Lung (tissue), 12 donors: ENCODE results near the gene EVC2. TPM values are rescaled to one million over a fixed set of nuclear protein-coding genes. Genes with fewer than 3 reads are reported as not detected.

ENCODE experiments used
- ATAC-seq: fragments of 200-7000 bp; cut with Tn5 transposase; one replicate; pipeline ENCODE4 v1.9.1; 2020; ENCODE audit warnings: moderate number of reproducible peaks; ENCODE audit not compliant: insufficient read depth, low FRiP score
- DNase-seq, 3 donors: peaks; one replicate each; pipeline ENCODE4 v3.0.0-alpha.2; 2013 to 2017
- H3K27ac ChIP-seq, 2 donors: one replicate each; pipeline ENCODE4 v1.5.1; 2013; ENCODE audit warnings: mild to moderate bottlenecking in 2 of 2, moderate library complexity in 2 of 2, control low read depth in 1 of 2, inconsistent platforms in 1 of 2, low read depth in 1 of 2, low read length in 1 of 2
- H3K27me3 ChIP-seq, 3 donors: one replicate each; pipeline ENCODE4 v1.5.1; 2013; ENCODE audit warnings: low read length in 2 of 3; ENCODE audit not compliant: control insufficient read depth in 3 of 3, insufficient read depth in 3 of 3
- H3K36me3 ChIP-seq, 4 donors: one replicate each; pipeline ENCODE4 v1.5.1; 2013; ENCODE audit warnings: low read length in 4 of 4, mild to moderate bottlenecking in 1 of 4, moderate library complexity in 1 of 4; ENCODE audit not compliant: control insufficient read depth in 4 of 4, insufficient read depth in 4 of 4
- H3K4me1 ChIP-seq, 5 donors: one replicate each; pipeline ENCODE4 v1.5.1; 2013; ENCODE audit warnings: low read length in 5 of 5, mild to moderate bottlenecking in 2 of 5, moderate library complexity in 1 of 5; ENCODE audit not compliant: control insufficient read depth in 5 of 5, insufficient read depth in 5 of 5
- H3K4me3 ChIP-seq: one replicate; pipeline ENCODE4 v1.5.1; 2013; ENCODE audit warnings: mild to moderate bottlenecking, control low read depth, moderate library complexity
- H3K9ac ChIP-seq, 2 donors: one replicate each; pipeline ENCODE4 v1.5.1; 2013; ENCODE audit warnings: low read length in 2 of 2, control low read depth in 1 of 2; ENCODE audit not compliant: insufficient read depth in 1 of 2
- H3K9me3 ChIP-seq, 4 donors: one replicate each; pipeline ENCODE4 v1.5.1; 2013; ENCODE audit warnings: low read length in 3 of 4, mild to moderate bottlenecking in 1 of 4, moderate library complexity in 1 of 4; ENCODE audit not compliant: control insufficient read depth in 4 of 4, insufficient read depth in 3 of 4
- WGBS, 2 donors: extraction: QIAGEN DNeasy Blood & Tissue Kit; methylation state at CpG; one replicate each; pipeline ENCODE4 v1.1.7; 2013; 5-methylcytosine and 5-hydroxymethylcytosine counted together
- polyA plus RNA-seq, 2 donors: library from polyadenylated mRNA; stranded (reverse); fragments of 200-250 nt; gene quantifications; one replicate each; pipeline ENCODE4 v1.2.1, GENCODE V29; 2013
- total RNA-seq, 2 donors: library from RNA; depleted of rRNA in 1 of 2; stranded (reverse); fragments of >200 nt in 1 of 2; gene quantifications; one replicate each; pipeline ENCODE4 v1.2.1, GENCODE V29; 2014 to 2021
- TF ChIP-seq, protein P1 (sequence below): IDR thresholded peaks from 2 replicates; pipeline ENCODE4 v1.5.1; 2012; ENCODE audit warnings: mild to moderate bottlenecking; ENCODE audit errors: control extremely low read depth, extremely low read depth
- donor health status: control.
- donor health status: control.
- donor health status: Bipolar disorder and iron deficiency.
- donor health status: healthy.
- donor health status: DM: yes; HTN: yes; CAD: no.

EVC2 gene
- total and polyA plus RNA-seq, 4 donors: 1.5 to 11.9 (median 3.1) TPM

DNA sequence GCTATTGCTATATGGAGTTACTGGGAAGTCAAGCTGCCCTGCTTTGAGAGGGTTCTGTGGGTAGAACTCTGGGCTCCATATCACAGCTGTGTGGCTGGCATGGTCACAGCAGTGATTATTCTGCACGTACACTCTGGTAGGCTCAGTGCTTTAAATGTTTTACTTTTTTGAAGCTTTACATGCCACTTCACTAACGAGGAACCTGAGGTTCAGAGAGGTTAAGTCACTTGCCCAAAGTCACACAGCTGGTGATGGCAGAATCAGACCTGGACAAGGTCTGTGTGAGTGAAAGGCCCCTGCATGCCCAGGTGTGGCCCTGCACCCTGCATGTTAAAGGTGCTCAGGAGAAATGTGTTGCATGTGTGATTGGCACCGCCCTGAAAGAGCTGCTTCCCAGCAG is 27.1 kb upstream of the EVC2 start:
- Histone ChIP-seq H3K4me3 (no peak overlapping the region), H3K27ac (no peak overlapping the region), H3K27me3 (no peaks in the 10 kb centered on the region), H3K9ac (no peak overlapping the region), H3K4me1 (no peaks in the 10 kb centered on the region), H3K9me3 (no peaks in the 10 kb centered on the region), H3K36me3 (peaks cover 0 to 40% (median 19%) of the 10 kb centered on the region in 4 donors)
- TF ChIP-seq, protein P1, sequence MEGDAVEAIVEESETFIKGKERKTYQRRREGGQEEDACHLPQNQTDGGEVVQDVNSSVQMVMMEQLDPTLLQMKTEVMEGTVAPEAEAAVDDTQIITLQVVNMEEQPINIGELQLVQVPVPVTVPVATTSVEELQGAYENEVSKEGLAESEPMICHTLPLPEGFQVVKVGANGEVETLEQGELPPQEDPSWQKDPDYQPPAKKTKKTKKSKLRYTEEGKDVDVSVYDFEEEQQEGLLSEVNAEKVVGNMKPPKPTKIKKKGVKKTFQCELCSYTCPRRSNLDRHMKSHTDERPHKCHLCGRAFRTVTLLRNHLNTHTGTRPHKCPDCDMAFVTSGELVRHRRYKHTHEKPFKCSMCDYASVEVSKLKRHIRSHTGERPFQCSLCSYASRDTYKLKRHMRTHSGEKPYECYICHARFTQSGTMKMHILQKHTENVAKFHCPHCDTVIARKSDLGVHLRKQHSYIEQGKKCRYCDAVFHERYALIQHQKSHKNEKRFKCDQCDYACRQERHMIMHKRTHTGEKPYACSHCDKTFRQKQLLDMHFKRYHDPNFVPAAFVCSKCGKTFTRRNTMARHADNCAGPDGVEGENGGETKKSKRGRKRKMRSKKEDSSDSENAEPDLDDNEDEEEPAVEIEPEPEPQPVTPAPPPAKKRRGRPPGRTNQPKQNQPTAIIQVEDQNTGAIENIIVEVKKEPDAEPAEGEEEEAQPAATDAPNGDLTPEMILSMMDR: no peak
- ATAC-seq (no peak), DNase-seq (no peak)
- 87% methylated on average over 3 of the region's 3 CpGs for WGBS, 2 donors

DNA sequence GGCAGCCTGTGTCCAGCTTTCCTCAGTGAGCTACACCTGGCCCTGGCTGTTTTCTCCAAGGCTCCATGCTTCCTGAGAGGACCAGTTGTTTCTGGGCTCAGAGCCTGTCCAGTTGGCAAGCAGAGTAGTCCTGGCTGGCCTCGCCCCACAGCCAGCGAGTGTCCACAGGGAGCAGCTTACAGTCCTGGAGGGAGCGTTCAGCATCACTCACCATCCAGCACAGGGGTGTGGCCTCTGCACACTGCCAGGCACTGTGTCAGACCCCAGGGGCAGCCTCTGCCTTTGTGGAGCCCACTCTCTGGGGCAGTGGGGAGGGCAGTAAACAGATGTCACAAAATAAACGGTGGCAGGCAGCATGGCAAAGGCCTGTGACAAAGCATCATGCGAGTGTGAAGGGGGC is 26.5 kb upstream of the EVC2 start:
- Histone ChIP-seq H3K27ac (no peak overlapping the region), H3K9me3 (no peaks in the 10 kb centered on the region), H3K4me1 (no peaks in the 10 kb centered on the region), H3K36me3 (peaks cover 0 to 42% (median 22%) of the 10 kb centered on the region in 4 donors), H3K9ac (no peak overlapping the region), H3K27me3 (no peaks in the 10 kb centered on the region), H3K4me3 (no peak overlapping the region)
- DNase-seq: no peak
- TF ChIP-seq, protein P1: no peak
- no peak for ATAC-seq
- WGBS, 2 donors: 85 to 92% methylated on average over 5 of the region's 5 CpGs

DNA sequence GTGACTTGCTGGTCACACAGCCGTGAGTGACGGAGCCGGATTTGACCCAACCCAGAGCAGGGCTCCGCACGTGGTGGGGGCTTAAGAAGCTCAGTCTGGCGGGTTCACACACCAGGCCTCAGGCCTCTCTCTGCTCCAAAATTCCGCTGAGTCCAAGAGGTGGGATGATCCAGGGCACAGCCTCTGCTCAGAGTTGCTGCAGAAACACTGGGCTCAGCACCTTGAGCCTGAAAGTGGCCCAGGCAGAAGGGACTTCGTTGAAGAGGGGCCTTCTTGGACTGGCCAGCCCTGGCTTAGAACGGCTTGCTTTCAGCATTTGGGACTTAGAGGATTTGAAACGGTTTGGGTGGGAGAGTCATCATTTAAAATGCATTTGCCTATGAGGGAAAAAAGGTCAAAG is 23.8 kb upstream of the EVC2 start:
- Histone ChIP-seq H3K27me3 (no peaks in the 10 kb centered on the region), H3K4me1 (no peaks in the 10 kb centered on the region), H3K27ac (no peak overlapping the region), H3K36me3 (peaks cover 0 to 48% (median 25%) of the 10 kb centered on the region in 4 donors), H3K9me3 (no peaks in the 10 kb centered on the region), H3K9ac (no peak overlapping the region), H3K4me3 (no peak overlapping the region)
- WGBS, 2 donors: 89 to 93% methylated on average over 10 of the region's 10 CpGs
- ATAC-seq: no peak
- no peak for DNase-seq
- TF ChIP-seq, protein P1: no peak
